T47D (cell line): ENCODE data around the gene NOL7.

Experiments
- DNase-seq, 2 experiments: peaks; one replicate each; pipeline versions ENCODE4 v3.0.0 to v3.0.0-alpha.2; 2011 to 2012; ENCODE audit warnings: low read depth in 1 of 2, low spot score in 1 of 2
- JUND ChIP-seq: IDR thresholded peaks from 2 replicates; pipeline ENCODE4 v1.6.1; 2012; ENCODE audit warnings: low read depth
- in situ Hi-C: cut with HindIII; loops from 2 replicates; pipeline ENCODE4 v1.10.0; 2016; ENCODE audit warnings: low sequenced_read_pairs, low pct_unique_long_range_greater_than_20kb

The NOL7 gene

DNA sequence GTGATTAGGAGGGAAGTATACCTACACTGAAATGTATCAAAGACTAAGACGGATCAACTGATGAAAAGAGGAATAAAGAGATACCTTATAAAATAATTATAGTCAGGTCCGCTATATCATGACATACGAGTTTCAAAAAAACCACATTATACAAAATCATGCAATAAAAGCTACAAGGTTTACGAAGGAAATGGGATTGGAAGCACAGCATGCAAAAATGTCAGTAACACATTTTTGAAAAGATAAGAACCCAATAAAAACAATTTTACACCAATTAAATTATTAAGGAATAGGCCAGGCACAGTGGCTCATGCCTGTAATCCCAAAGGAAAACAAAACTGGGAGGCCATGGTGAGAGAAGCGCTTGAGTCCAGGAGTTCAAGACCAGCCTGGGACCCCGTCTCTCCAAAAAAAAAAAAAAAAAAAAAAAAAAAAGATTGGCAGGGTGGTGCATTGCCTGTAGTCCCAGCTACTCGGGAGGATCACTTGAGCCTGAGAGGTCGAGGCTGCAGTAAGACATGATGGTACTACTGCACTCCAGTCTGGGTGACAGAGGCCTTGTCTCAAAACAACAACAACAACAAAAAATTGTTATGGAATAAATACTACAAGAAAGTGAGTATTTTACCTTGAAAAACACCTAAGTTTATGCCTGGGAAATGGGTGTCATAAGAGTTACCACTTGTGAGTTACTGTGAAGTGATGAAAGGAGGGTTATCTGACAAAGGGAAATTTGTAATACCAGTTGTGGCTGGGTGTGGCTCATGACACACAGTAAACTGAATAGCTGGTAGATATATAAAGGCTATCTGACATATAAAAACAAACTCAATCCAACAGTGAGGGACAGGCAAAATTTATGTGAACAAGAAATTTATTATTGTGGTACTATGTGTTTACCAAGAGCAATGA is 51.3 kb downstream of the NOL7 start:
- TF ChIP-seq JUND: no peak
- in situ Hi-C loops: no loop called here
- DNase-seq: no peak

DNA sequence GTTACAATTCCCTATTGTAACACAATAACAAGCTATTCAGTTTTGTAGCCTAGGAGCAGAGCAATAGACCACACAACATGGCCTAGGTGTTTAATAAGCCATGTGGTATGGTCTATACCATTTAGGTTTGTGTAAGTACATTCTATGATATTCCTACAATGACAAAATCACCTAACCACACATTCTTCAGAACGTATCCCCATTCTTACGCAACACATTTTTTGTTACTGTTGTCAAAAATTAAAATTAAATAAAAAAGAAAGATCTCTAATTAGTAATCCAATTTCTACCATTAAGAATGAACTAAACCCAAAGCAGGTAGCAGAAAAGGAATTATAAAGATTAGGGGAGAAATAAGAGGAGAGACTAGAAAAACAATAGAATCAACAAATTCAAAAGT is 52.5 kb downstream of the NOL7 start:
- DNase-seq: no peak
- TF ChIP-seq JUND: no peak
- in situ Hi-C loops: no loop called here

DNA sequence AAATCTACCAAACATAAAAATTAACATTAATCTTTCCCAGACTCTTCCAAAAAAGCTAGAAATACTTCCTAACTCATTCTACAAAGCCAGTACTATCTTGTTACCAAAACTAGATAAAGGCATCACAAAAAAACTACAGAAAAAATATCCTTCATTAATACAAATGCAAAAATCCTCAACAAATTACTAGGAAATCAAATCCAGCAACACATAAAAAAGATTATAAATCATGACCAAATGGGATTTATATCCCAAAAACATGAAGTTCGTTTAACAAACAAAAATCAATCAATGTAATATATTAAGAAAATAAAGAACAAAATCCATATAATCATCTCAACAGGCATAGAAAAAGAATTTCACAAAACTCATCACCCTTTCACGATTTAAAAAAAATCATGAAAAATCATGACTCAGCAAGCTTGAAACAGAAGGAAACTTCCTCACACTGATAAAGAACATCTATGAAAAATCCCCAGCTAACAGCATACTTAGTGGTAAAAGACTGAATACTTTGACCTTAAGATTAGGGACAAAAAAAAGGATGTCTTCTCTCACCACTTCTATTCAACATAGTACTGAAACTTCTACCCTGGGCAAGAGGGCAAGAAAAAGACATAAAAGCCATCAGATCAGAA is 53.3 kb downstream of the NOL7 start:
- DNase-seq: no peak
- no peak for TF ChIP-seq JUND
- in situ Hi-C loops: no loop called here

DNA sequence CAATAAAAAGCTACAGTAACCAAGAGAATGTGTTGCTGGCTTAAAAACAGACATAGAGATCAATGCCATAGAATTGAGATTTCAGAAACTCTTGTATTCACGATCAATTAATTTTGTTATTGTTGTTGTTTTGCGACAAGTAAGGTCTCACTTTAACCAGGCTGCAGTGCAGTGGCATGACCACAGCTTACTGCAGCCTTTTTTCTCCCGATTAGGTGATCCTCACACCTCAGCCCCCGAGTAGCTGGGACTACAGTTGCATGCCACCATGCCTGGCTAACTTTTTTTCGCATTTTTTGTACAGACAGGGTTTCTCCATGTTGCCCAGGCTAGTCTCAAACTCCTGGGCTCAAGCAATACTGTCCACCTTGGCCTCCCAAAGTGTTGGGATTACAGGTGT is 54.3 kb downstream of the NOL7 start:
- no peak for DNase-seq
- in situ Hi-C loops: no loop called here
- TF ChIP-seq JUND: no peak
